Glutamatergic neuron (in vitro differentiated cells): ENCODE data around the gene FAM81B. TPM values are rescaled to one million over a fixed set of nuclear protein-coding genes. Genes with fewer than 3 reads are reported as not detected.

Experiments
- DNase-seq: peaks from one replicate; pipeline ENCODE4 v3.0.0; 2022
- H3K27ac Mint-ChIP-seq: one replicate; pipeline ENCODE4 v1.8.0; 2020; ENCODE audit warnings: mild to moderate bottlenecking, mixed read lengths, inconsistent platforms; ENCODE audit not compliant: unreplicated experiment
- H3K27me3 Mint-ChIP-seq: one replicate; pipeline ENCODE4 v1.8.0; 2020; ENCODE audit warnings: mild to moderate bottlenecking, moderate library complexity, mixed read lengths, inconsistent platforms; ENCODE audit not compliant: unreplicated experiment
- H3K36me3 Mint-ChIP-seq: one replicate; pipeline ENCODE4 v1.8.0; 2020; ENCODE audit warnings: mild to moderate bottlenecking, mixed read lengths, inconsistent platforms; ENCODE audit not compliant: unreplicated experiment
- H3K4me1 Mint-ChIP-seq: one replicate; pipeline ENCODE4 v1.8.0; 2020; ENCODE audit warnings: mild to moderate bottlenecking, low read depth, mixed read lengths, inconsistent platforms; ENCODE audit not compliant: unreplicated experiment
- H3K4me3 Mint-ChIP-seq: one replicate; pipeline ENCODE4 v1.8.0; 2020; ENCODE audit warnings: mild to moderate bottlenecking, mixed read lengths, inconsistent platforms; ENCODE audit not compliant: unreplicated experiment
- H3K9me3 Mint-ChIP-seq: one replicate; pipeline ENCODE4 v1.8.0; 2020; ENCODE audit warnings: mild to moderate bottlenecking, moderate library complexity, mixed read lengths, inconsistent platforms; ENCODE audit not compliant: unreplicated experiment
- CTCF ChIP-seq: fragments of 200-600 bp; sonication (generic); IDR thresholded peaks from one replicate; pipeline ENCODE4 v1.5.0; 2021; ENCODE audit not compliant: partially characterized antibody, unreplicated experiment
- total RNA-seq: library from RNA; stranded (reverse); fragmentation: NEBNext Ultra II Directional; extraction: Animal tissue kit (Norgen Biotek cat#: 25700); gene quantifications from one replicate; pipeline ENCODE4 v1.2.1, GENCODE V29; 2021; ENCODE audit not compliant: unreplicated experiment

The FAM81B gene
- total RNA-seq, 1 donor from 2014 or later, result not detected

- no peak overlapping the region for H3K27ac Mint-ChIP-seq
- H3K9me3 Mint-ChIP-seq, result peaks cover 2% of the 10 kb centered on the region
- H3K36me3 Mint-ChIP-seq, result no peaks in the 10 kb centered on the region
- no peak overlapping the region for H3K4me3 Mint-ChIP-seq
- DNase-seq, result no peak
- H3K27me3 Mint-ChIP-seq, result peaks cover 2% of the 10 kb centered on the region
- TF ChIP-seq CTCF, result no peak
- H3K4me1 Mint-ChIP-seq, result peaks cover 9% of the 10 kb centered on the region
Observed at GRCh38 chr5:95411474-95411873, 20.3 kb downstream of the FAM81B start.

GRCh38 chr5:95414451-95414850 is 23.3 kb downstream of the FAM81B start:
- no peak overlapping the region for H3K4me3 Mint-ChIP-seq
- H3K4me1 Mint-ChIP-seq, result peaks cover 3% of the 10 kb centered on the region
- DNase-seq, result no peak
- no peak overlapping the region for H3K27ac Mint-ChIP-seq
- H3K36me3 Mint-ChIP-seq, result no peaks in the 10 kb centered on the region
- no peak for TF ChIP-seq CTCF
- no peaks in the 10 kb centered on the region for H3K27me3 Mint-ChIP-seq
- no peaks in the 10 kb centered on the region for H3K9me3 Mint-ChIP-seq

- peaks cover 4% of the 10 kb centered on the region for H3K9me3 Mint-ChIP-seq
- no peaks in the 10 kb centered on the region for H3K4me1 Mint-ChIP-seq
- H3K36me3 Mint-ChIP-seq, result no peaks in the 10 kb centered on the region
- H3K4me3 Mint-ChIP-seq, result no peak overlapping the region
- no peaks in the 10 kb centered on the region for H3K27me3 Mint-ChIP-seq
- no peak overlapping the region for H3K27ac Mint-ChIP-seq
- no peak for TF ChIP-seq CTCF
- DNase-seq, result no peak
Observed at GRCh38 chr5:95417971-95418370, 26.8 kb downstream of the FAM81B start.

GRCh38 chr5:95422838-95423237 is 31.7 kb downstream of the FAM81B start:
- peaks cover 4% of the 10 kb centered on the region for H3K9me3 Mint-ChIP-seq
- no peak overlapping the region for H3K27ac Mint-ChIP-seq
- DNase-seq, result no peak
- no peak for TF ChIP-seq CTCF
- no peak overlapping the region for H3K4me3 Mint-ChIP-seq
- H3K36me3 Mint-ChIP-seq, result no peaks in the 10 kb centered on the region
- H3K27me3 Mint-ChIP-seq, result no peaks in the 10 kb centered on the region
- no peaks in the 10 kb centered on the region for H3K4me1 Mint-ChIP-seq

- Mint-ChIP-seq H3K9me3 (peaks cover 4% of the 10 kb centered on the region), H3K27me3 (no peaks in the 10 kb centered on the region), H3K36me3 (no peaks in the 10 kb centered on the region), H3K4me1 (no peaks in the 10 kb centered on the region), H3K27ac (no peak overlapping the region), H3K4me3 (no peak overlapping the region)
- DNase-seq, result no peak
- TF ChIP-seq CTCF, result no peak
Observed at GRCh38 chr5:95424016-95424415, 32.9 kb downstream of the FAM81B start.
